Stimulated activated CD4-positive, alpha-beta T cell treated with anti-CD3 and anti-CD28 coated beads, Interleukin-1b, Interleukin-23, amount 100 ng/mL, for 24 hours (primary cell): ENCODE results near the gene RAP2C.

ENCODE experiments used
- DNase-seq, 4 experiments: peaks; one replicate each; pipeline ENCODE4 v3.0.0-alpha.2; 2020; ENCODE audit warnings: low read depth in 4 of 4, low spot score in 1 of 4

RAP2C gene

DNA sequence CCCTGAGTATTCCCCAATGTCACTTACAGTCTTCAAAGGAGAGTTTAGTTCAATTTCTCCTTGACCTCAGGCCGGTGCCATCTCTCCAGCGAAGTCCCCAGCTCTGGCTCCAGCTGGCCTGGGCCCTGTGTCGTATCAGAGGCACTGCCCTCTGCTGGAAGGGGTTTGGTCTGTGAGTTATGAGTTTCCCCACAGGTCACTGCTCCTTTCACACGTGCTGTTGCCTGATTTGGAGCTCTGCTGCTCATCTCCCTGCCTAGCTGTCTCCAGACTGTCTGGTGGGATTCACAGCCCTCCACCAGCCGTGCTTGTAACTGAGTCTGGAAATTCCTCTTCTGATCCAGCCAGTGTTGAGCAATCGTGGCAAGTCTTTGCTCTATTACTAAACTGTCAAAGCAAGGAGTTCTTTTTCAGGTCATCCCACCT, at the start of gene RAP2C:
RAP2C (minus strand) TSS at position 105 of the 426 bp plus-strand sequence. CDS start 2,179 bp downstream, outside the sequence.
- peak in 1 of 4 experiments; percentile 35 for DNase-seq

DNA sequence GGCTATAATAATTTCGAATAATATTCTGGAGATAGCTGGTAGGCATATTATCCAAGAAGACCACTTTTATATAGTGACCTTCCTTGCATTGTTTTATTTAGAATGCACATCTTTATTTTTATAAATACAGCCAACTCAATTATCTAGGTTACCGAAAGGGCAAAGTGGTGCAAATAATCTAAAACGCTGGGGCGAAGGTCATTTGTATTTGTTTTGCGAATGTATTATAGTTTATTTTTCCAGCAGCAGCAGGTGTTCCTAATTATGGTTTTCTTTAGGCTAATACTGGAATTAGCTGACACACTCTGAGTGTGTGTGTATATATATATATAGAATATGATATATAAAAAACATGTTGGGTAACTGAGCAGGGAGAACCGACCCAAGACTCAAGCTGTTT, 48.1 kb upstream of the RAP2C start:
- no peak for DNase-seq

DNA sequence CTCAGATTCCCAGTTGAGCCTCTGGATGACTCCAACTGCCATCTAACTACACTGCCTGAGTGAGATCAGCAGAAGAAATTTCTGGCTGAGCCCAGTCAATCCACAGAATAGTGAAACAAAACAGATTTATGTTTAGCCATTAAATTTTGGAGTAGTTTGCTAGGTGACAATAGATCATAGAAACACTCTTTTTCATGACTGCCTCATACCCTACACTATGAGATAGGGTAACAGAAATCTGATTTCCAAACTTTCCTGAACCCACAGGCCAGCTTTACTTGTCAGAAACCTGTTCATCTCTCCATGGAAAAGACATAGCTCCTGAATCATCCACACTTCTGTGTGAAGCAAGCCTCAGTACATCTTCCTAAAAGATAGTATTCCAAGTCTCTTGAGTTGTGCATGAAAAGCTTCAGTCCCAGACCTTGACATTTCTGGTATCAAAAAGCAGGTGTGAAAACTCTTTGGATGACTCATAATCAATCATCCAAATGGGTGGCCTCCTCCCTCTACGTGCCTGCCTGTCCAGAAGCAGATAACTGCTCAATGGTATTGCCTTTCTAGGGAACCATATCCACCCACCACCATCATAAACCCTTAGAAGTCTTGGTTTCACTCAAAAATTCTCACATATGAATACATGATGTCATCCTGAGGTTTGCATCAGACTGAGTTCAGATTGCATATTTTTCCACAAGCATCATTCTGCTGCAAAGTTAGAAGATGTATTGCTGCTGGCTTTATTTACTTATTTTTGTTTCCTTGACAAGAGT, 47.5 kb upstream of the RAP2C start:
- DNase-seq = peak in 1 of 4 experiments; percentile 2

DNA sequence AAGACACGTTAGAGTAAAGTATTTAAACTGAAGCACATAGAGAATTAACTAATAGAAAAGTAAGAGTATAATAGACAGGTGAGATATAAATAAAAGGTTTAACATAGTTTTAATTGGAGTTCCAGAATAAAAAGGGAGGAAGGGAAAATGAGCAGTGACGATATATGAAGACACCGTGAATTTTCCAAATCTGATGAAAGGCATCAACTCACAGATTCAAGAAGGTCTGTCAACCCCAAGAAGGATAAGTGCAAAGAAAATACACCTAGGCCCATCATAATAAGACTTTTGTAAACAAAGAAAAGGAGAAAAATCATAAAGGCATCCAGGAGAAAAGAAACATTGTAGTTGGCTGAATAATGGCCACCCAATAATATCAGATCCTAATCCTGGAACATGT, 43.9 kb upstream of the RAP2C start:
- DNase-seq = no peak

DNA sequence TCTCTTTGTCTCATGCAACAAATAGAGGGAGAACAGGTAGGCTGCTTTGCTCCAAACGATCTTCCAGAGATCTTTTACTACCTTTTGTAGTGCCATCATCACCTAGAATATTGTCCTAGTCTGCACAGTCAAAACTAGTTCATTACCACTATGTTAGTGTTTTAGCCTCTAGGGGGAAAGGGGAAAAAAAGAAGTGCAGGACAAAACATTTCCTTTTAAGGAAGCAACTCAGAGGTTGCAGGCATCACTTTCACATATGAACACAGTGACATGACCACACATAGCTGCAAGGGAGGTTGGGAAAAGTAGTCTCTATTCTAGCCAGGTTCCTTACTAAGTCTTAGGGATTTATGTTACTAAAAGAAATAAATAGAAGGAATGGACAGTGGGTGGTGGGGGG, 39.3 kb upstream of the RAP2C start:
- DNase-seq = no peak

DNA sequence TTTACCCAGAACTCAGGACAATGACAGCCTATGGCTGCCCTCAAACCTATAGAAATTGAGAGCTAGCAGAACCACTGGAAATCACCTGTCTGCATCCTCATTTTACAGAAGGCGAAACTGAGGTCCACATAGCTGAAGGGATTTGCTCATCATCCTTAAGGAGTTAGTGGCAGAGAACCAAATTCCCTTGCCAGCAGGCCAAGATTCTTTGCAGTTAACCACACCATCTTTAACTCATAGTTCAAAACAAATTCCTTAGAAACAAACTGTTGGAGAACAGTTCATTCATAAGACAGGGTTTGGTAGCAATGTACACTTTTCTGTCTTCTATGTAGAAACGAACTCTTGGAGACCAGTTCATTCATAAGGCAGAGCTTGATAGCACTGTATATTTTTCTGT, 37.9 kb upstream of the RAP2C start:
- DNase-seq = no peak

DNA sequence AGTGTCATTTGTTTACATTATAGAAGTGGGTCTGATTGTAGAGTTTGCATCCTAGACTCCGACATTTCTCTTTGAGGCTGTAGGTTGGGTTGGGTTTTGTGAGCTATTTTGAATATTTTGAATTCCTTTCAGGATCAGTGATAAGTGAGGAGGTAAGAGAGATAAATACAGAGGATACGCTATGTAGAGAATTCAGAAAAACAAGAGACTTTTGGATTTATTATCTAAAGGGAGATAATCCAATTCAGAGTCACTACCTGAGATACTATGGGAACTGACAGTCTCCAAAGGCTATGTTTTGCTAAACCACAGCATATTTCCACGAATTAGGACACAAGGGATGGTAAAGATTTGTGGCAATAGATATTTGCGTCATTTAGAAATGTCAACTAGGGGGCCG, 16.9 kb upstream of the RAP2C start:
- DNase-seq = no peak

DNA sequence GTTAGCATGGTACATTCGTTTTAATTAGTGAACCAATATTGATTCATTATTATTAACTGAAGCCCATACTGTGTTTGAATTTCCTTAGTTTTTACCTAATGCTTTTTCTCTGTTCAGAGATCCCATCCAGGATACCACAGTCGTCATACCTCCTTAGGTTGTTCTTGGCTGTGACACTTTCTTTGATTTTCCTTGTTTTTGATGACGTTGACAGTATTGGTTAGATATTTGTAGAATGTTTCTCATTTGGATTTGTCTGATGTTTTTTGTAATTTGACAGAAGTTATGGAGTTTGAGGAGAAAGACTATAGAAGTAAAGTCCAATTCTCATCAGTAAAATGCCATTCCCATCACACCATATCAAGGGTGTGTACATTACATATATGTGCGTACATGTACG, 16.2 kb upstream of the RAP2C start:
- no peak for DNase-seq

DNA sequence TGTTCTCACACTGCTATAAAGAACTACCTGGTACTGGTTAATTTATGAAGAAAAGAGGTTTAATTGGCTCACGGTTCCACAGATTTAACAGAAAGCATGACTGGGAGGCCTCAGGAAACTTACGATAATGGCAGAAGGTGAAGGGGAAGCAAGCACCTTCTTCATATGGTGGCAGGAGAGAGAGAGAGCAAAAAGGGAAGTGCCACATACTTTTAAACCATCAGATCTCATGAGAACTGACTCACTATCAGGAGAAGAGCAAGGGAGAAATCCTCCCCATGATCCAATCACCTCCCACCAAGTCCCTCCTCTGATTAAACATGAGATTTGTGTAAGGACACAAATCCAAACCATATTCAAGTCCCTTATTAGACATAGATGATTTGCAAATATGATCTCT, 12.3 kb upstream of the RAP2C start:
- no peak for DNase-seq

DNA sequence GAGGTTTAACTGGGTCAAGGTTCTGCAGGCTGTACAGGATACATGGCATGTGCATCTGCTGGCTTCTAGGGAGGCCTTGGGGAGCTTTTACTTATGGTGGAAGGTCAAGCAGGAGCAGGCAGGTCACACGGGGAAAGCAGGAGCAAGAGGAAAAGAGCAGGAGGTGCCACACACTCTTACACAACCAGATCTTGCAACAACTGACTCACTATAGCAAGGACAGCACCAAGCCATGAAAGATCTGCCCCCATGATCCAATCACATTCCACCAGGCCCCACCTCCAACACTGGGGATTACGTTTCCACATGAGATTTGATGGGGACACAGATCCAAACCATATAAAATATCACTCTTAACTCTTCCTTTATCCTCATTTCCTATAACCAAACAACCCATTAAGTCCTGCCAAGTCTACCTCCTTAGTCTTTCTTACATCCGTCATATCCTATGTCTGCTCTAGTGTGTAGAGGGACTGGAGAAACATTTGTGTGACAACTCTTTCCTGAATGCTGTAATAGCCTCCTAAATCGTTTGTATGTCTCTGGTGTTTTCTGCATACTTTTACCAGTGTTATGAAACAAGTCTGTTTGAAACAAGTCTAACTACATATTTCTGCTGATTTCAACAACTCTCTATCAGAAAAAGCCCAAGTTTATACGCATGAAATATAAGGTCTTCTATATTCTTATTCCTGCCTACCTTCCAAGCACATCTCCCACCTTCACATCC, 8.3 kb upstream of the RAP2C start:
- DNase-seq = no peak

DNA sequence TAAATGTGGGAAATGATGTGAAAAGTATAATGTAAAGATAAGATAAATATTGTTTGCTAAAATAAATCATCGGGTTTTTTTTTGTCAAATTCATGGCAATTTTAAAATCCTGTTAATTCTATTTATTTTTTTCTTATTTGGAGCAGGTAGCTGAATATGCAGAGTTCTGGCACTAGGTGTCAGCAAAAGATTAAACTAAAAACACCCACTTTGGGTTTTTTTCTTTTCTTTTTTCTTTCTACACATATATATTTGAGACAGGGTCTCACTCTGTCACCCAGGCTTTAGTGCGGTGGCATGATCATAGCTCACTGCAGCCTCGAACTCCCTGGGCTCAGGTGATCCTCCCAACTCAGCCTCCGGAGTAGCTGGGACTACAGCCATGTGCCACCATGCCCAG, 6.9 kb upstream of the RAP2C start:
- no peak for DNase-seq

DNA sequence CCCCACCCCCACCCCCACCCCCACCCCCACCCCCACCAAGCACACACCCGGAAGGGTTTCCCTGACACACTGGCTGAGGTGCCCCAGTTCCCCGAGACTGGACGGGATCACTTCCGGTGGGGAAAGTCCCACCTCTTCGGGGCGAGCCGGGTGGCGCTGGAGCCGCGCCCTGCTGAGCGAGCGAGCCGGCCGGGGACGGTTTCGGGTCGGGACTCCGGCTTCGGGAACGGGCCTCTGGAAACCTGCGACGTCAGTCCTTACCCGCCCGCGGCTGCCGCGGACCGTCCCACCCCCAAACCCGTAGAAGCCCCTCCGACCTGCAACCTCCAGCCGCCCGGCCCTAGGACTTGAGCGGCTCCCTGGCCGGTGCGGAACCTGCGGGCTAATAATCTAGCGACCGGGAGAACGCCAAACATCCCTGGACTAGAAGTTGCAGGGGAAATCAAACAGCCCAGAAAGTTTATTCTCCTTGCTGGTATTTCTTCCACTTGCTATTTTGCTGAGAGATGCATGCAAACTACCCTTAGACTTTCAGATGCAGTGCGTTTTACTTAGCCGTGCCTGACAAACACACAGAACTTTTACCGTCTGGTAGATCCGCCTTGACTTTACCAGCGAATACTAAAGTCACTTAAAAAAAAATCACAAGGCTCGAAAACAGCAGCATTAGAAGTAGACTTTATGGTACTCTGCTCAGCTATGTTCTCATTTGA, 991 bp downstream of the RAP2C start:
- DNase-seq = peak; percentile 40 to 70 (median 54)

DNA sequence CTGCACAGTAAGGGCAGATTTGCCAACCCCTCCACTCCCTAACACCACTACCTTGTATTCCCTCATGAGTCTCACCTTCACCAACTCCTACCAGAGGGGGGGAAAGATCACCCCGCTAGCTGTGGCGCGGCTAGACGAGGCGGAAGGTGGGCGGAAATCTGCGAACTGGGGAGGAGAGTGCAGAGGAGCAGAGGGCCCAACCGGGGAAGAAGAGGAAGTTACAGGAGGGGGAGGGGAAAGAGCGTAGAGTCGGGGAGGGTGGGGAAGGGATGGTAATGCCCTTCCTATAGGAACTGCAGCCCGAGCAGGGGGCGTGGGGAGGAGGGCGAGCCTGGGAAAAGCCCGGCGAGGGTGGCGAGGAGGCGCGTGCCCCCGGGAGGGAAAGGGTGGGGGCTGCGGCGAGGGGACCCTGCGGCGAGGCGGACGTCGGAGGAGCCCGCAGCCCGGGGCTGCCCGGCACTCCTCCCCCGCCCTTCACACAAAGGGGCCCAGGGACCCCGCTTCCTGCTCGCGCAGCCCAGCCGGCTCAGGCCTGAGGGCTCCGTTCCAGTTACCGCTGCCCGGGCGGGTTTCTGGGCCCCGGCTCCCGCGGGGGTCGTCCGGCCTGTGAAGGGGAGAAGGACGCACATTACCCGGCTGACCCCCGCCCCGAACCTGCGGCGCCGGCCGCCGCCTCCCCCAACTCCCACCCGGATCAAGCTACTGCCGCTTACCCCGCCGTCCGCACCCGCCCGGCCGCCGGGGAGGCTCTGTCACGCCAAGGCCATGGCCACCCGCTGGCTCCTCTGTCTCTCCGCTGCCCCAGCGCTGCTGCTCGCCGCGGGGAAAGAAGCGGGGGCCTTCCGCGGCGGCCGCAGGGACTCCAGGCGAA, 1.8 kb downstream of the RAP2C start:
- DNase-seq = peak; percentile 20 to 61 (median 46)

DNA sequence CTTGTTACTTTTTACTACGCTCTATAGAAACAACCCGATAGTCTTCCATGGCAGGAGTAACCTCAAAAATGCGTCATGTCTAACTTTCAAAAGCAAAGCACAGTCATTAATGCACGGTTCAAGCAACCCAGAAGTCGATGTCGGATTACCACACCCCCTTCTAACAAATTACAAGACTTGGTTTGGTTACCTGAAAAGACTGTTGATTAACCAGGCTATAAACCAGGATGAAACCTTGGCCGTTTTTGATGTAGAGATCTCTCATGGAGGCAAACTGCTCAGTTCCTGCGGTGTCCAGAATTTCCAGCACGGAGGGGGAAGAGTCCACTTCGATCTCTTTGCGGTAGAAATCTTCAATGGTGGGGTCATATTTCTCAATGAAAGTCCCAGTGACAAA, 2.4 kb downstream of the RAP2C start:
- DNase-seq = no peak

DNA sequence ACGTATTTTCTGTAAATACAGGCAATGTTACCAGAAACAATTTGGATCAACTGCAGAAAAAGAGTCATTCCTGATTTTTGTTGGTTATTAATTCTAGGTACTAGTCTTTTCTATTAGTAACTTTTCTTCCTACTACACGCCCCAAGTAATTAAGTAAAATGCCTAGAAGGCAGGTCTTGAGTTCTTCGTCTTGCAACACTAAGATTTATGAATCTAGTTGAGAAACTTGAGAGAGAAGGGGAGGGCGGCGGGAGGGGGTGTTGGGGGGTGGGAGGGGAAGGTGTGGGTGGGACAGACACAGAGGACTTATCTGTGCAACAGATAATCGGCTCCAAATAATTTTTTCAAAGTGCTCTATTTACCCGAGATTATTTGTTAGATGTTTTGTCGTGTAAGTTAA, 3.0 kb downstream of the RAP2C start:
- no peak for DNase-seq

DNA sequence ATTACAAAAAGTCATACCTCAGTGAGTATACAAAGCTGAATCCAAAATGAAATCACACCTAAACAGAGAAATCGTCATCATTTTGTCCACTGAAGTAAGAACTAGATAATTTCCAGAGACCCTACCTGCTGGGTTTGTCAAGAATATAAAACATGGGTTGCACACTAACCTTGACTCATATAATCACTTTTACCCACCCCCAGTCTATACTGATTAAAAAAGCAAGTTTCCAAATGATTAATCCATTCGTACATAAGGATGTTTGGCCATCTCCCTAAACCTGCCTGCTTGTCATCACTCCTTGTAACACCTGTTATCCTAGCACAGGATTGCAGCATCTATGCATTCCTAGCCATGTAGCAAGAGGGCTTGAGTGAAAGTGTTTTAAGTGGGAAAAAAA, 4.7 kb downstream of the RAP2C start:
- no peak for DNase-seq

DNA sequence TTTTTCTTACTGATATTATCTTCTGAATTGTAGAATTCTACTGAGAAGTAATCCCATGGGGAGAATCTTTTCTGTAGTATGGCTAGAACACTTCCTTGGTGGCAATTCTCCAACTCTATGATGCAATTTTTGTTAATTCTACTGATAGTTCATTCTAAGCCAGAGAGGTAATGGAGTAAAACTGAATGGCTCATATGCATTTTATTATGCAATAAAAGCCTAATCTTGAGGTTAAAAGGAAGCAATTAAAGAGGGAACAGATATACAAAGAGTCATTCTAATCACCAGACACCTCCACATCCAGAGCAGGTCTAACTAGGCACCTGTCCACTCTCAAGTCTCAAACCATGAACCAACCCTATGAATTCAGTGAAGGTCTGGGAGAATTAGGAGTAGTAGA, 9.7 kb downstream of the RAP2C start:
- DNase-seq = no peak

DNA sequence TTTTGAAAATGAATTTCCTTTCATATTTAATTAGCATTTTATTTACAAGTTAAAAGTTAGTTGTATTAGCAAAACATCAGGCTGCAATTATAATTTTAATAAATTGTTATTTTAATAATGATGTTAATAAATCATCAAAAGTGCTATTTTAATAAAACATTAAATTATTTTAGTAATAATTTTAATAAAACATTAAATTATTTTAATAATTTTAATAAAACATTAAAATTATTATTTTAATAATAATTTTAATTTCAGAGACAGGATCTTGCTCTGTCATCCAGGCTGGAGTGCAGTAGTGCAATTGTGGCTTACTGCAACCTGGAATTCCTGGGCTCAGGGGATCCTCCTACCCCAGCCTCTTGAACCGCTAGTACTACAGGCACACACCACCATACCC, 10.8 kb downstream of the RAP2C start:
- no peak for DNase-seq

DNA sequence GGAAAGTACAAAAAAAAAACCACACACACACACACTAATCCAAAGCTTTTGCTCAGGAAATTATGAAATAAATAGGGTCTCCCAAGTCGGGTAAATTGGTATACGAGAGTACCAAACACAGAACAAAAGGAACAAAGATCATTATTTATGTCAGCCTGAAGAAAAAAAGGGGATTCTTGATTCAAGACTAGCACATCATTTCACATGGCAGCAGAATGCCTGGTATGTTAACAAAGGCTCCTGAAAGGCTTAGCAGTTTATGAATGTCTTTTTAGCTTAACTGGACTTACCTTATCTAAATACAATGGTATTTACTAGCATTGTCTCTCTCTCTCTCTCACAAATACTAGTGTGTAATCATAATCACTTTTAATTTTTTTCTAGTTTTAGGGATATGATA, 11.3 kb downstream of the RAP2C start:
- no peak for DNase-seq

DNA sequence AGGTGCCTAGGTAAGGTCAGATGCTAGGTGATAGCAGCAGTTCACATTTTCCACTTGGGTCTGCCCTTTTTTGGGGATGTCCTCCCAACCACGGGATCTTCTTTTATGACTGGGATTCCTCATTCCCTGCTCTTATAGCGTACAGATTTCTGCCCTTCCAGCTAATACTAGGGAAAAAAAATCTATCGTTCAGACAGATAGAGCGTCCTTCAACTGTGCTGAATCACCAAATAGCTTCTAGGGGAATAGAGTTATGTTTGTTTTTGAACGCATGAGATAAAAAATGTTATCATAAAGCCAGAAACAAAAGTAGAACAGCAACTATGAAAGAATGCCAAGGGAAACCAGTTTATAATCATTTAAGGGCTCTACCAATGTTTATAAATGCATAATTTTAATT, 13.0 kb downstream of the RAP2C start:
- no peak for DNase-seq

DNA sequence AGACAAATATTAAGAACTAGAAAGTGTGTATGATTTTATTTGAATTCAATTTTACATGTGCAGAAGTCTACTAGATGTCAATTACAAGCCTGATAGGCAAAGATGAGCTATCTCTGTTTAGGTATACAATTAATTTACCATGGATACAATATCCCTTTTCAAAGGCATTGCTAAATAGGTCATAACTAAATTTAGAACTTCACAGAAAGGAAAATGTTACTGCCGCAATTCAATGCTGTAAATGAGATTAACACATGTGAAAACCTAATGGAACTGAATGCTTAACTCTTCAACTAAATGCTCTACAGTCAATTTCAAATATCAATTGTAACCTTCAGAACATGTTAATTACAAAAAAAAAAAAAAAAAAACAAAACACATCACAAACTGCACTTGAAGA, 14.6 kb downstream of the RAP2C start:
- no peak for DNase-seq
